Bronchial epithelial cell (primary cell): ENCODE measurements around the gene SSBP4. TPM values are rescaled to one million over a fixed set of nuclear protein-coding genes. Genes with fewer than 3 reads are reported as not detected.
A peak's percentile ranks its signal among the peaks of the same experiment; 100 is the strongest.

Experiments used
- DNase-seq: peaks from one replicate; pipeline ENCODE4 v3.0.0-alpha.2; 2010; ENCODE audit warnings: low read depth
- FAIRE-seq: peaks from 2 replicates; lab custom pipeline; 2011; peaks lifted over from hg19 to GRCh38; lab: Jason Lieb, UNC
- H3K27me3 ChIP-seq: 2 replicates; pipeline ENCODE4 v1.5.1; 2011; ENCODE audit warnings: low read length; ENCODE audit not compliant: control insufficient read depth, insufficient read depth
- H3K36me3 ChIP-seq: 2 replicates; pipeline ENCODE4 v1.5.1; 2011; ENCODE audit warnings: low read length; ENCODE audit not compliant: control insufficient read depth, insufficient read depth
- H3K4me3 ChIP-seq: 2 replicates; pipeline ENCODE4 v1.5.1; 2011; ENCODE audit warnings: mild to moderate bottlenecking, low read depth, low read length, control low read depth
- CTCF ChIP-seq: IDR thresholded peaks from 2 replicates; pipeline ENCODE4 v1.5.1; 2011; ENCODE audit warnings: mild to moderate bottlenecking, moderate library complexity, low read length, control low read depth, inconsistent platforms; ENCODE audit not compliant: insufficient read depth, severe bottlenecking
- total RNA-seq: library from RNA; depleted of rRNA; stranded (reverse); fragments of >200 nt; gene quantifications from 2 replicates; pipeline ENCODE4 v1.2.1, GENCODE V29; 2014

The SSBP4 gene
- total RNA-seq, 1 donor from 2014 or later = 17.1 TPM

- Histone ChIP-seq H3K4me3 (no peak overlapping the region), H3K36me3 (peaks cover 44% of the 10 kb centered on the region), H3K27me3 (no peaks in the 10 kb centered on the region)
- FAIRE-seq (no peak), DNase-seq (no peak)
- TF ChIP-seq CTCF = no peak
Observed at GRCh38 chr19:18449552-18449951, 30.4 kb downstream of the SSBP4 start.

DNA sequence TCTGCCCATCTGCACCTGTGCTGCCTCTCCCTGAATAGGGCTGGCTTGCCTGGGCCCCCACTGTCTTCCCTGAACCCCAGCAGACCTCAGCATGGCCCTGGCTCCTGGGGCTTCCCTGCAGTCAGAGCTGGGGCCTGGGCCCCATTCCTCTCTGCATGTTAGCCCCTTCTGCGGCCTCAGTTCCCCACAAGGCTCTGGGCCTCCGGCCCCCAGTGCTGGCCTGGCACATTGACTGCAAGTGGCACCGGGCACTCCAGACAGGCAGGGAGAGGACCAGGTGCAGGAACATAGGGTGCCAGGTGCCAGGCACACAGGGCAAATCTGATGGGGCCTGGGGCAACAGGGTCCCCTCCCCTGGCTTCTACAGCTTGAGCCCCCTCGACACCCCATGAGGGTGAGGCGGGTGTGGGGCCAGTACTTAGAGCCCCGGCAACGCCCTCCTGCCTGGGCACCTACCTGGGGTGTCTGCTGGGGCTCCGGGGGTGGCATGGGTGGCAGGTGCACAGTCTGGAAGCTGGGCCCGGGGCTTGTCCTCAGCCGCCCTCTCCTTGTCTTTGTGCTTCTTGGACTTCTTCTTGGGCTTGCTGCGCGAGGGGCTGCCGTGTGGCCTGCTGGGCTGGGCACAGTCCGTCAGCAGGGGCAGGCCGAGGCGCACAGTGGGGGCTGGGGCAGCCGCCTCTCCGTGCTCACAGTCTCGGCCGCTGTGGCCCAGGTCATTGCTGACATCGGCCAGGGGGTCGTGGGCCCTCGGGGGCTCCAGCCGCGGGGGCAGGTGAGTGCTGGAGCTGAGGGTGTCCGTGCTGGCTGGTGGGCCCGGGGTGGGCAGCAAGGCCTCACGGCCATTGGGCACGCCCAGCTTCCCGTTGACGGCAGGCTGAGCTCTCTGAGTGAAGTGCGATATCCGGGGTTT lies 31.1 kb downstream of the SSBP4 start:
- Histone ChIP-seq H3K27me3 (no peaks in the 10 kb centered on the region), H3K36me3 (peaks cover 38% of the 10 kb centered on the region), H3K4me3 (no peak overlapping the region)
- FAIRE-seq (no peak), DNase-seq (no peak)
- no peak for TF ChIP-seq CTCF

- peaks cover 32% of the 10 kb centered on the region for H3K36me3 ChIP-seq
- peak; percentile 99 for TF ChIP-seq CTCF
- no peak overlapping the region for H3K4me3 ChIP-seq
- FAIRE-seq (no peak), DNase-seq (no peak)
- H3K27me3 ChIP-seq = no peaks in the 10 kb centered on the region
Observed at GRCh38 chr19:18450931-18451836, 32.0 kb downstream of the SSBP4 start.

- DNase-seq (no peak), FAIRE-seq (no peak)
- H3K27me3 ChIP-seq = no peaks in the 10 kb centered on the region
- no peak overlapping the region for H3K4me3 ChIP-seq
- no peak for TF ChIP-seq CTCF
- peaks cover 33% of the 10 kb centered on the region for H3K36me3 ChIP-seq
Observed at GRCh38 chr19:18452386-18452785, 33.2 kb downstream of the SSBP4 start.

- no peak overlapping the region for H3K4me3 ChIP-seq
- no peaks in the 10 kb centered on the region for H3K27me3 ChIP-seq
- FAIRE-seq (peak; percentile 76), DNase-seq (peak; percentile 43)
- no peak for TF ChIP-seq CTCF
- peaks cover 37% of the 10 kb centered on the region for H3K36me3 ChIP-seq
Observed at GRCh38 chr19:18453269-18454024, 34.2 kb downstream of the SSBP4 start.
